HG03066 (cell line): ENCODE results near the gene INTS11.

Experiments used
- ATAC-seq: cut with Tn5 transposase; IDR thresholded peaks from one replicate; pipeline ENCODE4 v1.9.1; 2021; ENCODE audit warnings: low read depth; ENCODE audit not compliant: unreplicated experiment

Gene INTS11

DNA sequence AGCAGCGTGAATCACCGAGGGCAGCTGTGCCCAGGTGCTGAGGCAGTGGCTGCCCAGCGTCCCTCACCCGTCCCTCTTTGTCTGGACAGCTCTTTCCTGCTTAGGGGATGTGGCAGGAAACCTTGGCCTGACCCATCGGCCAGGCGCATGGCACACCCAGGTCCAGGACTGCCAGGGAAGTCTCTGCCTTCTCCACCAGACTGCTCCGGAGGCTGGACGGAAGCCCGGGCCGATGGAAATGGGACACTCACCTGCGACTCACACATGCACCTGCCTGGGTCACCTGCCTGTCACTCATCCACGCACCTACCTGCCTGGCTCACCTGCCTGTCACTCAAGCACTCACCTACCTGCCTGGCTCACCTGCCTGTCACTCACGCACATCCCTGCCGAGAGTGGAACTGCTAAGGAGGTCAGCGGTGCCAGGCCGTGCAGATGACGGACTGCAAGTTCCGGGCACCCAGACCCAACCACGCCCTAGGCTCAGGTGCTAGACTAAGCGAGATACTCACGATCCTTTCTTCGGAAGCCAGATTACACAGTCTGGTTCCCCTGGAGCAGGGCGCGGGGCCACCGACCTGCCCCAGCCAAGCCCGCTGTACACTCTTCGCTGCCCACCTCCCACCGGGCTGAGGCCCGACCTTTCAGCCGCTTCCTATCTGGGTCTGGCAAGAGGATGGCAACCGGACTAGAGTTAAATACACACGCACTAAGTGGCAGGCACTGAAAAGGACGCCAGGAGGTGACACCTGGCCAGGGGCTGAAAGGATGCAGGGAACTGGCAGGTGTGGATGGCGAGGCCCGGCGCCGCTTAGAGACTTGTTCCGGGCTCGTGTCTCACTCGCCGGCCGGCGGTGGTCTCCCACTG, 51.9 kb downstream of the INTS11 start:
- no peak for ATAC-seq

DNA sequence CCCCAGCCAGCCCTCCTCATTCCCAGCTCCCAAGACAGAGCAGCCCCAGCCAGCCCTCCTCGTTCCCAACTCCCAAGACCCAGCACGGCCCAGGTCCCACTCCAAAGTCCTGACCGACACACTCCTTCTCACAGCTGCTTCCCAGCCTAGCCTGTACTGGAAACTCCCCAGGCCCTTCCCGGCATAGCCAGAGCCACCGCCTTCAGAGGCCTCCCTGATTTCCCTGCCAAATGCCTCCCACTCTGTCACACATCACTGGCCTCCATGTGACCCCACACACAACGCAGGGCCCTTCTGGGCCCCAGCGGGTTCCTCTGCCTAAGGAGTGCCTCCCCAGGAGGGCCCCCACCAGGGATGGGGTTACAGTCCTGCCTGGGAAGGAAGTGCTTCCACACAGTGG, 53.6 kb downstream of the INTS11 start:
- no peak for ATAC-seq

DNA sequence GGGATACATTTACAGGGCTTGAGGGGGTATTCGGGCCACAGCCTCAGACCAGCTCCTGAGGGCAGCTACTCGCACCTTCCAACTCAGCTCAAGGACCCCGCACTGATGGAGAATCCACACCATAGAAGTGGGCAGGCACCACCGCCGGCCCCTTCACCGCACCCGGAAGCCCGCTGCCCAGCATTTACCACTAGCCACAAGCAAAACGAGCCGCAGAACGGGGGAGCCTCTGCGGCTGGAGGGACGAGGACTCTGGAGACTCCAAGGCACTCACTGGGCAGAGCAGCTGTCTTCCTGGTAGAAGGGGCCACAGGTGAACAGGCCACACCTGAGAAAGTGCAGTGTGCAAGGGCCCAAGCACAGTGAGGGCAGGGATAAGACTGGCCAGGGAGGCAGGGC, 56.2 kb downstream of the INTS11 start:
- no peak for ATAC-seq

DNA sequence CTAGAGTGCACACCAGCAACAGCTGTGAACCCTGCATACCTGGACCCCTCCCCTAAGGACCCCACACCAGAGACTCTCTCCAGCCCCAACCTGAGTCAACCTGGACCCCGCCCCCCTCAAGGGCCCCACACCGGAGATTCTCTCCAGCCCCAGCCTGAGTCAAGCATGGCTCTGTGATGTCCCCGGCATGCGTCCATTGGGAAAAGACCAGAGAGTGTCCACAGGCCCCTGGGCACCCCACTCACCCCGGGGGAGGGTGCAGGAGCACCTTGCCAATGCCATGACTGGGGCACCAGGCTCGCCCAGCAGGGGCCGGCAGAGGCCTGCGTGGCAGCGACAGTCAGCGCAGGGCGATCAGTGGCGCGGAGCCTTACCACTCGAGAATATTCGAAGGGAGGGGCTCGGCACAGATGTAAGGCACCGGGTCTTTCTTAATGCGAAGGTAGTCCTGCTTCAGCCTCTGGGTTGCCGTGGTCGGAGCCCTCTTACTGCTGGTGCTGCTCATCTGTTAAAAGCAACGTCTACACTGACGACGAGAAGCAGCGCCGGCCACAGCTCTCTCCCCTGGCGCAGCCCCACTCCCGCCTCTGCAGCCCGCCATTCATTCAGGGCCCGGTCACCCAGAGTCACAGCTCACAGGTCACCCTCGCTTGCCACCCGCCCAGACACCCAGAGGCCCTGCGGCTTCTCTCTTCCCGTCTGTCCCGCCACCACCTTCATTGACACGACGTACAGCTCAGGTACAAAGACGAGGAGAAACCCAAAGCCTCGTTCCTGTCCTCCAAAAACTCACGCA, 56.8 kb downstream of the INTS11 start:
- ATAC-seq = no peak

DNA sequence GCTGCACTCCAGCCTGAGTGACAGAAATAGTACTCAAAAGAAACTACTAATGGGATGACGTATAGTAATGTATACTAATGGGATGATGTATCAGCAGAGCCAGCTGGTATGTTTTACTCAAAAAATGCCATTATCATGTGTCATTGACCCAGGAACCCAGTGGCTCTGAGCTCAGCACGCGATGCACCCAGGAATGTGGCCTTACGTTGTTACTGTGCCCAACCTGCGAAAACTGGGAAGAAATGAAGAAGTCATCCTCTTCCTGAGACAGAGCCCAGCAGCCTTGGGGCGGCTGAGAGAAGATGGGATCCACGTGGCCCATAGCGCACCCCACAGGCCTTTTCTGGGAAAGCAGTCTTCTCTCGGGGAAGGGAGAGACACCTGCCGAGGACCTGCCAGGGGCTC, 59.6 kb downstream of the INTS11 start:
- ATAC-seq = no peak

DNA sequence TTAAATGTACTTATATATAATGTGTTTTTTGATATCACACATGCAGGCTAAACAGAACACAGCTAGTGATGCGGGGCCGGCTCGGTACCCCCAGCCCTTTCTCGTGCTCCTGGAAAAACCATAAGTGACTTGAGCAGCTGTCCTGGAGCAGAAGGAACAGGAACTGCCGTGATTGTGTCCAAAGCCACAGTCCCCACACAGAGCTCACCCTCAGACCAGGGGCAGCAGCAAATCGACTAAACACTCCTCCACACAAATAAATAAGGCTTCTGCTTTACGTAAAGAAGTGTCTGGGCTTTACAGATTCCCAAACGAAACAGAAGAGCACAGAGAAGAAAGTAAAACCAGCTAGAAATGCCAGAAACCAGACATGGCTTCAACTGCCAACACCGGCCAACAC, 60.4 kb downstream of the INTS11 start:
- ATAC-seq = no peak

DNA sequence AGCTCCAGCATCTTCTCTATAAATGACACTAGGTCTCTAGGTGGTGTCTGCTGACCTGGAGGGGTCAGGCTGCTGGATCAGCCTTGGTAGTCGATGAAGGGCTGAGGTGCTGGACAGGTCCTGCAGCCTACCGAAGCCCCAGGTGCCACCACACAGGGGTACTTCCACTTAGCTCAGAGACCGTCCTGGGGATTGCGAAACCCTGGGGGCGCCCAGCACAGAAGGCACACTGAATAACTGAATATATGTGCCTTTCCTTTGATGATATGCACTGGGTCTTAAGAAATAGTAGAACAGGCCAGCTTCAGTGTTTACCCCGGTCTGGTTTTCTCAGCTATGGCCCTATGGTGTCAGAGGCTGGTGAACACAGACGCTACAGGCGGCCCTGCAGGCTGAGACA, 61.7 kb downstream of the INTS11 start:
- ATAC-seq = no peak

DNA sequence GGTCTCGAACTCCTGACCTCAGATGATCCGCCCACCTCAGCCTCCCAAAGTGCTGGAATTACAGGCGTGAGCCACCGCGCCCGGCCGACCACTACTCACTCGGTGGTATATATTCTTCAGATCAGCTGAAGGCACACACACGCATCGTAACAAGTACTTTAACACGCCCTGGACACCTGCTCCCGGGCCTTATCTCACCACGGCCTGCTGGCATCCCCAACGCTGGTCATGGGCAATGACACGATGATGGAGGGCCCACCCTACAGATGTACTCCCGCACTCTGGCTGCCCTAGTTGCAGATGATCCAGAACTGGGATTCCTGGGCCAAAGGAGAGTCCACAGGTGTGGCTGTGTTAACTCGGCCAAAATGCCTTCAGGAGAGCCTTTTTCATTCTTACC, 62.4 kb downstream of the INTS11 start:
- no peak for ATAC-seq
